GM23338 (cell line): ENCODE measurements around the gene SMCR8. TPM values are rescaled to one million over a fixed set of nuclear protein-coding genes. Genes with fewer than 3 reads are reported as not detected.

Experiments
- ATAC-seq: fragments of 200-7000 bp; cut with Tn5 transposase; 3 replicates; pipeline ENCODE4 v1.9.1; 2020
- DNase-seq: peaks from one replicate; pipeline ENCODE4 v3.0.0-alpha.2; 2015; ENCODE audit warnings: low spot score
- H2AFZ ChIP-seq: fragments of 200-600 bp; sonication (generic); 2 replicates; pipeline ENCODE4 v1.8.0; 2016; ENCODE audit warnings: antibody characterized with exemption, mild to moderate bottlenecking, moderate library complexity
- H3F3A ChIP-seq: fragments of 200-600 bp; sonication (generic); replicated peaks from 2 replicates; pipeline ENCODE4 v1.8.0; 2017; ENCODE audit warnings: antibody characterized with exemption, mixed run types, low read depth
- H3K27ac ChIP-seq: fragments of 200-600 bp; sonication (generic); 2 replicates; pipeline ENCODE4 v1.6.1; 2016; ENCODE audit warnings: low read depth
- H3K27me3 ChIP-seq: fragments of 200-600 bp; sonication (generic); 2 replicates; pipeline ENCODE4 v1.8.0; 2016; ENCODE audit warnings: mild to moderate bottlenecking, mixed run types, moderate library complexity; ENCODE audit not compliant: insufficient read depth
- H3K36me3 ChIP-seq: fragments of 200-600 bp; sonication (generic); 2 replicates; pipeline ENCODE4 v1.8.0; 2016; ENCODE audit warnings: mild to moderate bottlenecking; ENCODE audit not compliant: insufficient read depth
- H3K4me1 ChIP-seq: fragments of 200-600 bp; sonication (generic); 2 replicates; pipeline ENCODE4 v1.8.0; 2016; ENCODE audit warnings: mild to moderate bottlenecking, moderate library complexity; ENCODE audit not compliant: insufficient read depth
- H3K4me2 ChIP-seq: fragments of 200-600 bp; sonication (generic); 2 replicates; pipeline ENCODE4 v1.7.1; 2017; ENCODE audit warnings: mixed run types
- H3K4me3 ChIP-seq: fragments of 200-600 bp; sonication (generic); 2 replicates; pipeline ENCODE4 v1.6.1; 2016; ENCODE audit warnings: mixed run types
- H3K79me2 ChIP-seq: fragments of 200-600 bp; sonication (generic); replicated peaks from 2 replicates; pipeline ENCODE4 v1.8.0; 2017; ENCODE audit warnings: mild to moderate bottlenecking; ENCODE audit not compliant: insufficient read depth
- H3K9me2 ChIP-seq: fragments of 200-600 bp; sonication (generic); 2 replicates; pipeline ENCODE4 v1.8.0; 2017; ENCODE audit not compliant: insufficient read depth
- H4K20me1 ChIP-seq: fragments of 200-600 bp; sonication (generic); replicated peaks from 2 replicates; pipeline ENCODE4 v1.8.0; 2017; ENCODE audit warnings: mild to moderate bottlenecking; ENCODE audit not compliant: insufficient read depth
- H3K27ac Mint-ChIP-seq: 2 replicates; pipeline ENCODE4 v1.8.0; 2020; ENCODE audit warnings: inconsistent platforms, mild to moderate bottlenecking, moderate library complexity, mixed read lengths
- H3K27me3 Mint-ChIP-seq: 3 replicates; pipeline ENCODE4 v1.8.0; 2022; ENCODE audit warnings: low read depth, mild to moderate bottlenecking, moderate library complexity, mixed read lengths, inconsistent platforms; ENCODE audit not compliant: insufficient read depth, poor library complexity
- H3K36me3 Mint-ChIP-seq: 3 replicates; pipeline ENCODE4 v1.8.0; 2021; ENCODE audit warnings: low read depth, mild to moderate bottlenecking, inconsistent platforms, moderate library complexity, mixed read lengths
- H3K4me1 Mint-ChIP-seq: 3 replicates; pipeline ENCODE4 v1.8.0; 2020; ENCODE audit warnings: mild to moderate bottlenecking, inconsistent platforms, mixed read lengths
- H3K4me3 Mint-ChIP-seq: 3 replicates; pipeline ENCODE4 v1.8.0; 2021; ENCODE audit warnings: moderate library complexity, mild to moderate bottlenecking, inconsistent platforms, mixed read lengths
- H3K9me3 Mint-ChIP-seq: 3 replicates; pipeline ENCODE4 v1.8.0; 2020; ENCODE audit warnings: moderate library complexity, mild to moderate bottlenecking, inconsistent platforms, mixed read lengths
- CTCF ChIP-seq, 2 experiments: fragments of 200-600 bp in 1 of 2; sonication (generic) in 1 of 2; conservative IDR thresholded peaks; 2 replicates each; pipeline versions ENCODE4 v1.5.1 to v1.6.1; 2016 to 2017; ENCODE audit warnings: antibody characterized with exemption in 2 of 2, low read depth in 2 of 2, mild to moderate bottlenecking in 2 of 2, moderate library complexity in 1 of 2
- ETS1 ChIP-seq: IDR thresholded peaks from 2 replicates; pipeline ENCODE4 v1.6.1; 2016; ENCODE audit warnings: antibody characterized with exemption
- EZH2 ChIP-seq: fragments of 200-600 bp; sonication (generic); IDR thresholded peaks from one replicate; pipeline ENCODE4 v1.8.0; 2017; ENCODE audit warnings: antibody characterized with exemption, mild to moderate bottlenecking, low read depth; ENCODE audit not compliant: unreplicated experiment
- EZH2phosphoT487 ChIP-seq: fragments of 200-600 bp; sonication (generic); IDR thresholded peaks from one replicate; pipeline ENCODE4 v1.8.1; 2018; ENCODE audit warnings: antibody characterized with exemption; ENCODE audit not compliant: unreplicated experiment
- JUNB ChIP-seq: IDR thresholded peaks from one replicate; pipeline ENCODE4 v1.6.1; 2016; ENCODE audit warnings: antibody characterized with exemption; ENCODE audit not compliant: unreplicated experiment
- NANOG ChIP-seq: IDR thresholded peaks from 2 replicates; pipeline ENCODE4 v1.6.1; 2016; ENCODE audit warnings: antibody characterized with exemption, borderline replicate concordance
- POLR2AphosphoS5 ChIP-seq: IDR thresholded peaks from 2 replicates; pipeline ENCODE4 v1.6.1; 2016; ENCODE audit warnings: antibody characterized with exemption, low read depth
- STAT1 ChIP-seq: IDR thresholded peaks from one replicate; pipeline ENCODE4 v1.6.1; 2016; ENCODE audit warnings: antibody characterized with exemption; ENCODE audit not compliant: unreplicated experiment
- ZNF114 ChIP-seq: fragments of 250-450 bp; sonication (Bioruptor Pico); IDR thresholded peaks from 2 replicates; pipeline ENCODE4 v1.5.0; 2020; ENCODE audit warnings: mild to moderate bottlenecking, moderate library complexity
- polyA plus RNA-seq: library from polyadenylated mRNA; unstranded; fragments of >200 nt; fragmentation: Nextera tagmentation; extraction: Ambion mirVana; gene quantifications from 2 replicates; pipeline ENCODE4 v1.2.1, GENCODE V29; 2016
- total RNA-seq: library from RNA; depleted of rRNA; stranded (reverse); fragments of >200 nt; shearing (Covaris generic); gene quantifications from 2 replicates; pipeline ENCODE4 v1.2.3, GENCODE V29; 2014

Gene SMCR8
- total and polyA plus RNA-seq, 2 experiments from 2014 or later = 1.5 to 20.1 TPM

- no peak for TF ChIP-seq CTCF (conservative IDR thresholded peaks at IDR 0.05; ENCODE audit: low read depth in 2 of 2)
- no peak for TF ChIP-seq ZNF114 (CRISPR knock-in tag)
- TF ChIP-seq ETS1 = no peak
- TF ChIP-seq EZH2 = no peak
- TF ChIP-seq EZH2phosphoT487 = no peak
- TF ChIP-seq STAT1 = no peak
- no peak for TF ChIP-seq NANOG
- TF ChIP-seq POLR2AphosphoS5 = no peak
- no peak for TF ChIP-seq JUNB
Measured at GRCh38 chr17:18281788-18282187, 33.3 kb upstream of the SMCR8 start (continued).

- H3K4me1 ChIP-seq = no peaks in the 10 kb centered on the region
- H4K20me1 ChIP-seq = peaks cover 13% of the 10 kb centered on the region
- no peaks in the 10 kb centered on the region for H3K79me2 ChIP-seq
- peaks cover 4% of the 10 kb centered on the region for H3K27me3 Mint-ChIP-seq
- ATAC-seq (no peak), DNase-seq (no peak)
- no peak overlapping the region for H3K27ac ChIP-seq
- H3K27ac Mint-ChIP-seq = no peak overlapping the region
- no peak overlapping the region for H3K4me3 ChIP-seq
- H3K4me3 Mint-ChIP-seq = no peak overlapping the region
- H3K9me3 Mint-ChIP-seq = no peaks in the 10 kb centered on the region
- H3K4me1 Mint-ChIP-seq = no peaks in the 10 kb centered on the region
- no peak overlapping the region for H2AFZ ChIP-seq
- peaks cover 91% of the 10 kb centered on the region for H3K36me3 Mint-ChIP-seq
- H3K4me2 ChIP-seq = no peak overlapping the region
- H3K36me3 ChIP-seq = peaks cover 52% of the 10 kb centered on the region
- no peaks in the 10 kb centered on the region for H3F3A ChIP-seq
- H3K27me3 ChIP-seq = no peaks in the 10 kb centered on the region
- TF ChIP-seq NANOG (no peak), CTCF (conservative IDR thresholded peaks at IDR 0.05; ENCODE audit: low read depth in 2 of 2) (no peak)
- H3K9me2 ChIP-seq = no peaks in the 10 kb centered on the region
Measured at GRCh38 chr17:18285296-18285695, 29.8 kb upstream of the SMCR8 start.
